Measurements from ENCODE around the gene ROR2.

DNA sequence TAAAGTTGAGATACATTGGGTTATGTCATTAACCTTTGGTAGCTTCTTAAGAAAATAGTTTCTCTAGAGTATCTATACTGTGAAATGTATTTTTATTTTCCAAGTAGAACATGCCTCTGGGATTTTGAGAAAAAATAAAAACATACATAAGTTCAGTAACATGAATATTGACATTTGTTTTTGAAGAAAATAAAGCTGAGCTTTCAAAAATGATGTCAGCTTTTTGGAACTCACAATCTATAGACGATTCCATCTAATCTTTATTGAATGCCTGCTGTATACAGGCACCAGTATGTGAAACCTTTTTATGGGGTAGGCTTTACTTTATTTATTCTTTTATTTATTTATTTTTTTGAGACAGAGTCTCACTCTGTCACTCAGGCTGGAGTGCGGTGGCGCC, 350.5 kb downstream of the ROR2 start:
- TF ChIP-seq, protein P1, sequence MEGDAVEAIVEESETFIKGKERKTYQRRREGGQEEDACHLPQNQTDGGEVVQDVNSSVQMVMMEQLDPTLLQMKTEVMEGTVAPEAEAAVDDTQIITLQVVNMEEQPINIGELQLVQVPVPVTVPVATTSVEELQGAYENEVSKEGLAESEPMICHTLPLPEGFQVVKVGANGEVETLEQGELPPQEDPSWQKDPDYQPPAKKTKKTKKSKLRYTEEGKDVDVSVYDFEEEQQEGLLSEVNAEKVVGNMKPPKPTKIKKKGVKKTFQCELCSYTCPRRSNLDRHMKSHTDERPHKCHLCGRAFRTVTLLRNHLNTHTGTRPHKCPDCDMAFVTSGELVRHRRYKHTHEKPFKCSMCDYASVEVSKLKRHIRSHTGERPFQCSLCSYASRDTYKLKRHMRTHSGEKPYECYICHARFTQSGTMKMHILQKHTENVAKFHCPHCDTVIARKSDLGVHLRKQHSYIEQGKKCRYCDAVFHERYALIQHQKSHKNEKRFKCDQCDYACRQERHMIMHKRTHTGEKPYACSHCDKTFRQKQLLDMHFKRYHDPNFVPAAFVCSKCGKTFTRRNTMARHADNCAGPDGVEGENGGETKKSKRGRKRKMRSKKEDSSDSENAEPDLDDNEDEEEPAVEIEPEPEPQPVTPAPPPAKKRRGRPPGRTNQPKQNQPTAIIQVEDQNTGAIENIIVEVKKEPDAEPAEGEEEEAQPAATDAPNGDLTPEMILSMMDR (IDR thresholded peaks at IDR 0.05), result no peak
- TF ChIP-seq POLR2A (IDR thresholded peaks at IDR 0.05), result no peak
